C4-2B (cell line): ENCODE measurements around the gene PLEKHA5.
"Not testable (repeated sequence)": the region's sequence is repeated elsewhere in the genome, so short reads cannot be mapped to it uniquely, and the experiment has no call there.

Source experiments
- H3K27ac ChIP-seq: fragments of 450-650 bp; 2 replicates; pipeline ENCODE4 v1.5.1; 2017
- ZFX ChIP-seq: fragments of 450-650 bp; IDR thresholded peaks from 2 replicates; pipeline ENCODE4 v1.6.1; 2017
- TF ChIP-seq, protein P1 (sequence below): fragments of 450-650 bp; conservative IDR thresholded peaks from 2 replicates; pipeline ENCODE4 v1.5.1; 2017; ENCODE audit warnings: mild to moderate bottlenecking

The PLEKHA5 gene

GRCh38 chr12:19397534-19397933, 268.0 kb downstream of the PLEKHA5 start:
- no peak for TF ChIP-seq ZFX
- TF ChIP-seq, protein P1, sequence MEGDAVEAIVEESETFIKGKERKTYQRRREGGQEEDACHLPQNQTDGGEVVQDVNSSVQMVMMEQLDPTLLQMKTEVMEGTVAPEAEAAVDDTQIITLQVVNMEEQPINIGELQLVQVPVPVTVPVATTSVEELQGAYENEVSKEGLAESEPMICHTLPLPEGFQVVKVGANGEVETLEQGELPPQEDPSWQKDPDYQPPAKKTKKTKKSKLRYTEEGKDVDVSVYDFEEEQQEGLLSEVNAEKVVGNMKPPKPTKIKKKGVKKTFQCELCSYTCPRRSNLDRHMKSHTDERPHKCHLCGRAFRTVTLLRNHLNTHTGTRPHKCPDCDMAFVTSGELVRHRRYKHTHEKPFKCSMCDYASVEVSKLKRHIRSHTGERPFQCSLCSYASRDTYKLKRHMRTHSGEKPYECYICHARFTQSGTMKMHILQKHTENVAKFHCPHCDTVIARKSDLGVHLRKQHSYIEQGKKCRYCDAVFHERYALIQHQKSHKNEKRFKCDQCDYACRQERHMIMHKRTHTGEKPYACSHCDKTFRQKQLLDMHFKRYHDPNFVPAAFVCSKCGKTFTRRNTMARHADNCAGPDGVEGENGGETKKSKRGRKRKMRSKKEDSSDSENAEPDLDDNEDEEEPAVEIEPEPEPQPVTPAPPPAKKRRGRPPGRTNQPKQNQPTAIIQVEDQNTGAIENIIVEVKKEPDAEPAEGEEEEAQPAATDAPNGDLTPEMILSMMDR: no peak

DNA sequence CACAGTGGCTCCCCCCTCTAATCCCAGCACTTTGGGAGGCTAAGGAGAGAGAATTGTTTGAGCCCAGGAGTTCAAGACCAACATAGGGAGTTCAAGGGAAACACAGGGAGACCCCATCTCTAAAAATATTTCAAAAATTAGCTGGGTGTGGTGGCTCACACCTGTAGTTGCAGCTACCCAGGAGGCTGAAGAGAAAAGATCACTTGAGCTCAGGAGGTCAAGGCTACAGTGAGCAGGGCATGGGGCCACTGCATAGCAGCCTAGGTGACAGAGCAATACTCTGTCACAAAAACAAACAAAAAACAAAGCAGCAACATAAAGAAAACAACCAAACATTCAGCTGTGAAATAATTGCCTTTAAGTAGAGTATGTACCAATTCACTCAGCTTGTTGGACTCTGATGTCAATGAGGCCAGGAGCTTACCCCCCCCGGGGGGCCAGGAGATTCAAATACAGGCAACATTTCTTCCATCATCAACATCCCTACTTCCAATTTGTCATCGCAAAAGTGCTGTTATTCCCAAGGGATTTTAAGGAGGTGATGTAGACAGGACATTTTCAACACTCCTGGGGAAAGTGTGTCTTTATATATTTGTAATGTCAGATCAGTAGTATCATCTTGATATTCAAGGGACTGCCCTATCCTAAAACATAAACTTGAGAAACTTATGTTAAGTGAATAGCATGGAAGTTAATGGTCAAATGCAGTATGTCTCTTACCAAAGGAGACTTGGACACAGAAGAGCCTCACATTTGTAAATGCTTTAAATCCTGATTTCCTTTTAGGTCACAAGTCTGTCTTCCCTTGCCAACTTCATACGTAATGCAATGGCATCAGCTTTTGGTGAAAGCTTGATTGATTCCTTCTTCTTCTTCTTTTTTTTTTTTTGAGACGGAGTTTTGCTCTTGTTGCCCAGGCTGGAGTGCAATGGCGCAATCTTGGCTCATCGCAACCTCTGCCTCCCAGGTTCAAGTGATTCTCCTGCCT, 269.1 kb downstream of the PLEKHA5 start:
- no peak overlapping the region for H3K27ac ChIP-seq
- no peak for TF ChIP-seq ZFX
- TF ChIP-seq, protein P1: no peak

More at GRCh38 chr12:19397534-19397933, 268.0 kb downstream of the PLEKHA5 start:
- no peak overlapping the region for H3K27ac ChIP-seq

GRCh38 chr12:19400649-19401285, 271.2 kb downstream of the PLEKHA5 start:
- not testable (repeated sequence) for H3K27ac ChIP-seq

GRCh38 chr12:19402211-19402610, 272.7 kb downstream of the PLEKHA5 start:
- no peak overlapping the region for H3K27ac ChIP-seq
- TF ChIP-seq ZFX: no peak
- TF ChIP-seq, protein P1: no peak

DNA sequence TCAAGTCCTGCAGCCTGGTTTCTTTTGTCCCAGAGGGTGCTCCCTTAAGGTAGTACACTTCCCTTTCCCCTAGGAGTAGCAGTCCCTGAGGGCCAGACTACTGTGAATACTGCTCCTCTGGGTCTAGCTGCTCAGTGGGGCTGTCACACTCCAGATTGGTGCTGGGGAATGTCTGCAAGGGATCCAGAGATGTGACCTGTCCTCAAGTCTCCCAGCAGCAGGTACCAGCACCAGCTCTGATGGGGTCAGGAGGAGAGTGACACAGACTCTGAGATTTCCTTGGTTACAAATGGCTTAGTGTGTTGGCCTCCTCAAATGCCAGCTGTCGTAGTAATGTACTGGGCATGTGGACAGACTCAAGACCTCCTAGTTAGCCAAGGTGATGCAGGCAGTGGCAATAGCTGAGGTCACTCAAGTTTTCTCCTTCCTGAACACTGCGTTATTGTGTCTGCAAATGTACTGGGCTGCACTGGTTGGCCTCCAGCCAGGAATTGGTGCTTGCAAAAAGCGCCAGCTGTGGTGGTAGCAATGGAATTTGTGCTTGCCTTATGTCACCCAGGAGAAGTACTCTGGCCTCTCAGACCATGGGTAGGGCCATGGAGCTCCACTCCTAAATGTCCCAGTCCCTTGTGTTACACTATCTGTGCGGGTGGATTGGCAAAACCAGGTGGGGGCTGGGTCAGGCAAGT, 273.4 kb downstream of the PLEKHA5 start:
- TF ChIP-seq, protein P1: no peak
- TF ChIP-seq ZFX: no peak
- H3K27ac ChIP-seq: no peak overlapping the region

DNA sequence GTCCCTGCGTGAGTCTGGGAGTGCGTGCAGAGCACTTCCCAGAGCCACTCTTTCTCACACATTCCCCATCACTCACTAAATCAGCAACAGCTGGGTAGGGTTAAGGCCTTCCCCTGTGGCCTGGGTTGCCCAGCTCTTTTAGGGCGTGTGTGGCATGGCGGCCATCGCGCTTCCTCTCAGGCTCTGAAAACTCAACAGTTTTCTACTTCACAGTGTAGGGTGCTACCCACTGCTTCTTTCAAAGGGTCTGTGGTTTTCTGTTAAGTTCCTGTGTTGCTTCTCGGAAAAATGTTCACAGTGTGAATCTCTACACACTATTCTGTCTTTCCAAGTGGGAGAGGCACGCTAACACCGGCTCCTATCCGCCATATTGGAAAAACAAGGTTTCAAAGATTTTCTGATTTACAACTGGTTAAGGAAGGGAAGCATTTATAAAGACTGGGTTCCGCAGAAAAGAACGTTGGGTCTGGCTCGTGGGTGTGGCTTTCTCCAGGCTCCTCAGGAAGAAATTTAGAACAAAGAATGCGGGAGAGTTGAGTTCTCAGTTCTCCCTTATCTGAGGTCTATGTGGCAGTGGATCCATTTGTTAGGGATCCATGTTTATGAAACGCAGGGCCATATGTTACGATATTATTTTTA, 274.8 kb downstream of the PLEKHA5 start:
- no peak for TF ChIP-seq ZFX
- TF ChIP-seq, protein P1: no peak
- H3K27ac ChIP-seq: no peak overlapping the region

DNA sequence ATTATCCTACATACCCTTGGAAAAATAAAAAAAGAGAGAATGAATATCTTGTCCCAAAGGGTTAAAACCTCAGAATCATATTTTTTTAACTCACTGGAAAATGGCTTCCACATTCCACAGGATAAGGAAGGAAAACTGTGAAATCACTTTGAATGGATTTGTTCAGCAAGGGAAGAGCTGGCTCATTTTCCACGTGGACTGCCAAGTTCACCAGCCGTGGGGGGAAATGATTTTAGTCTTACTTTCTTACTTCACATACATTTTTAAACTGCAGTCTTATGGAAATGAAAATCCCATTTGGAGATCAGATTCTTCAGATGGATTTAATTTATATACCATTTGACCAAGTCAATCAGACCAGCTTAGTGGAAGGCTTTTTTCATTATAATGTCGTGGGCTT, 279.8 kb downstream of the PLEKHA5 start:
- no peak overlapping the region for H3K27ac ChIP-seq
- TF ChIP-seq, protein P1: no peak
- TF ChIP-seq ZFX: no peak
